Muscle layer of colon (tissue), 2 donors: ENCODE results near the gene WFDC5.

Experiments
- H3K27ac ChIP-seq: one replicate; pipeline ENCODE4 v1.7.0; 2013; ENCODE audit warnings: low read depth, mild to moderate bottlenecking, low read length, moderate library complexity
- H3K27me3 ChIP-seq, 2 donors: one replicate each; pipeline ENCODE4 v1.7.0; 2013; ENCODE audit warnings: low read length in 2 of 2, mild to moderate bottlenecking in 2 of 2; ENCODE audit not compliant: insufficient read depth in 2 of 2, control insufficient read depth in 1 of 2
- H3K36me3 ChIP-seq: one replicate; pipeline ENCODE4 v1.7.0; 2013; ENCODE audit warnings: mild to moderate bottlenecking, low read length; ENCODE audit not compliant: insufficient read depth
- H3K4me1 ChIP-seq: one replicate; pipeline ENCODE4 v1.7.0; 2013; ENCODE audit warnings: mild to moderate bottlenecking, low read length; ENCODE audit not compliant: insufficient read depth
- H3K4me3 ChIP-seq, 2 donors: one replicate each; pipeline ENCODE4 v1.7.0; 2013; ENCODE audit warnings: low read length in 2 of 2, low read depth in 1 of 2, mild to moderate bottlenecking in 1 of 2, moderate library complexity in 1 of 2
- H3K9ac ChIP-seq: one replicate; pipeline ENCODE4 v1.7.0; 2013; ENCODE audit warnings: low read length
- H3K9me3 ChIP-seq: one replicate; pipeline ENCODE4 v1.7.0; 2013; ENCODE audit warnings: mild to moderate bottlenecking, low read length
- donor health status: abdominal sarcoma.
- donor health status: Adenocarcinoma of cecum.

The WFDC5 gene

GRCh38 chr20:45113865-45114264, 1.1 kb downstream of the WFDC5 start:
- no peak overlapping the region for H3K27ac ChIP-seq
- H3K4me3 ChIP-seq = no peak overlapping the region
- H3K9ac ChIP-seq = no peak overlapping the region
- H3K27me3 ChIP-seq = no peaks in the 10 kb centered on the region
- H3K9me3 ChIP-seq = no peaks in the 10 kb centered on the region
- H3K4me1 ChIP-seq = no peaks in the 10 kb centered on the region
- no peaks in the 10 kb centered on the region for H3K36me3 ChIP-seq

GRCh38 chr20:45112754-45113153, 2.2 kb downstream of the WFDC5 start:
- no peak overlapping the region for H3K9ac ChIP-seq

GRCh38 chr20:45111799-45112471, 3.0 kb downstream of the WFDC5 start:
- H3K36me3 ChIP-seq = no peaks in the 10 kb centered on the region
- H3K27me3 ChIP-seq = no peaks in the 10 kb centered on the region
- H3K9ac ChIP-seq = no peak overlapping the region
- H3K4me3 ChIP-seq = no peak overlapping the region
- no peaks in the 10 kb centered on the region for H3K4me1 ChIP-seq
- H3K9me3 ChIP-seq = no peaks in the 10 kb centered on the region
- no peak overlapping the region for H3K27ac ChIP-seq

More at GRCh38 chr20:45112754-45113153, 2.2 kb downstream of the WFDC5 start:
- H3K27me3 ChIP-seq = no peaks in the 10 kb centered on the region
- H3K27ac ChIP-seq = no peak overlapping the region
- H3K4me3 ChIP-seq = no peak overlapping the region
- H3K9me3 ChIP-seq = no peaks in the 10 kb centered on the region
- no peaks in the 10 kb centered on the region for H3K36me3 ChIP-seq
- H3K4me1 ChIP-seq = no peaks in the 10 kb centered on the region

GRCh38 chr20:45111285-45111684, 3.7 kb downstream of the WFDC5 start:
- Histone ChIP-seq H3K27me3 (no peaks in the 10 kb centered on the region), H3K4me1 (no peaks in the 10 kb centered on the region), H3K36me3 (no peaks in the 10 kb centered on the region), H3K27ac (no peak overlapping the region), H3K9me3 (no peaks in the 10 kb centered on the region), H3K4me3 (no peak overlapping the region), H3K9ac (no peak overlapping the region)

GRCh38 chr20:45110301-45110700, 4.7 kb downstream of the WFDC5 start:
- Histone ChIP-seq H3K4me1 (no peaks in the 10 kb centered on the region), H3K9ac (no peak overlapping the region), H3K27me3 (no peaks in the 10 kb centered on the region), H3K27ac (no peak overlapping the region), H3K36me3 (no peaks in the 10 kb centered on the region), H3K4me3 (no peak overlapping the region), H3K9me3 (no peaks in the 10 kb centered on the region)

GRCh38 chr20:45109634-45110033, 5.3 kb downstream of the WFDC5 start:
- Histone ChIP-seq H3K9ac (no peak overlapping the region), H3K9me3 (no peaks in the 10 kb centered on the region), H3K4me3 (no peak overlapping the region), H3K36me3 (no peaks in the 10 kb centered on the region), H3K27ac (no peak overlapping the region), H3K27me3 (no peaks in the 10 kb centered on the region), H3K4me1 (no peaks in the 10 kb centered on the region)

GRCh38 chr20:45105317-45105716, 9.7 kb downstream of the WFDC5 start:
- Histone ChIP-seq H3K4me3 (no peak overlapping the region), H3K36me3 (no peaks in the 10 kb centered on the region), H3K27ac (no peak overlapping the region), H3K9ac (no peak overlapping the region), H3K27me3 (peaks cover 0 to 10% of the 10 kb centered on the region in 2 donors), H3K4me1 (no peaks in the 10 kb centered on the region), H3K9me3 (no peaks in the 10 kb centered on the region)

GRCh38 chr20:45104786-45105185, 10.2 kb downstream of the WFDC5 start:
- Histone ChIP-seq H3K4me3 (no peak overlapping the region), H3K36me3 (no peaks in the 10 kb centered on the region), H3K27ac (no peak overlapping the region), H3K9ac (no peak overlapping the region), H3K4me1 (no peaks in the 10 kb centered on the region), H3K27me3 (peaks cover 4 to 14% of the 10 kb centered on the region in 2 donors), H3K9me3 (no peaks in the 10 kb centered on the region)

GRCh38 chr20:45103072-45103471, 11.9 kb downstream of the WFDC5 start:
- no peak overlapping the region for H3K9ac ChIP-seq
- no peak overlapping the region for H3K4me3 ChIP-seq
- peaks cover 10 to 30% of the 10 kb centered on the region in 2 donors for H3K27me3 ChIP-seq
- H3K9me3 ChIP-seq = no peaks in the 10 kb centered on the region
- H3K4me1 ChIP-seq = no peaks in the 10 kb centered on the region
- no peaks in the 10 kb centered on the region for H3K36me3 ChIP-seq
- no peak overlapping the region for H3K27ac ChIP-seq

GRCh38 chr20:45101333-45101850, 13.6 kb downstream of the WFDC5 start:
- no peaks in the 10 kb centered on the region for H3K36me3 ChIP-seq
- peaks cover 21 to 46% of the 10 kb centered on the region in 2 donors for H3K27me3 ChIP-seq
- no peaks in the 10 kb centered on the region for H3K9me3 ChIP-seq
- no peak overlapping the region for H3K9ac ChIP-seq
- H3K4me3 ChIP-seq = no peak overlapping the region
- H3K27ac ChIP-seq = no peak overlapping the region
- H3K4me1 ChIP-seq = no peaks in the 10 kb centered on the region

- H3K36me3 ChIP-seq = no peaks in the 10 kb centered on the region
- no peaks in the 10 kb centered on the region for H3K4me1 ChIP-seq
- no peak within 1 kb of the TSS for H3K27ac ChIP-seq
- peaks cover 21 to 52% of the 10 kb centered on the region in 2 donors for H3K27me3 ChIP-seq
- H3K9ac ChIP-seq = no peak within 1 kb of the TSS
- H3K9me3 ChIP-seq = no peaks in the 10 kb centered on the region
- H3K4me3 ChIP-seq = no peak within 1 kb of the TSS
Measured at GRCh38 chr20:45100563-45101245, 14.3 kb downstream of the WFDC5 start, which contains the start of gene KCNS1. KCNS1 (minus strand) TSS chr20:45101127; CDS start chr20:45099236, 1,891 bp downstream.
